Progenitor cell of endocrine pancreas (in vitro differentiated cells): Measurements from ENCODE around the gene TSSK2. TPM values are rescaled to one million over a fixed set of nuclear protein-coding genes. Genes with fewer than 3 reads are reported as not detected.
"Not testable (repeated sequence)": the region's sequence is repeated elsewhere in the genome, so short reads cannot be mapped to it uniquely, and the experiment has no call there.

Experiments
- DNase-seq: peaks from one replicate; pipeline ENCODE4 v3.0.0; 2021; ENCODE audit warnings: low spot score; ENCODE audit not compliant: unreplicated experiment
- H3K27ac Mint-ChIP-seq: 2 replicates; pipeline ENCODE4 v1.8.0; 2021; ENCODE audit warnings: mild to moderate bottlenecking, moderate library complexity, mixed read lengths
- H3K27me3 Mint-ChIP-seq: 2 replicates; pipeline ENCODE4 v1.8.0; 2021; ENCODE audit warnings: mixed read lengths
- H3K36me3 Mint-ChIP-seq: 2 replicates; pipeline ENCODE4 v1.8.0; 2022; ENCODE audit warnings: mixed read lengths; ENCODE audit not compliant: insufficient read depth
- H3K4me1 Mint-ChIP-seq: 2 replicates; pipeline ENCODE4 v1.8.0; 2021; ENCODE audit warnings: low read depth, mixed read lengths
- H3K4me3 Mint-ChIP-seq: 2 replicates; pipeline ENCODE4 v1.8.0; 2021; ENCODE audit warnings: low read depth, mild to moderate bottlenecking, moderate library complexity, mixed read lengths
- H3K9me3 Mint-ChIP-seq: 2 replicates; pipeline ENCODE4 v1.8.0; 2021; ENCODE audit warnings: low read depth, mixed read lengths
- total RNA-seq: library from RNA; stranded (reverse); gene quantifications from 2 replicates; pipeline ENCODE4 v1.2.1, GENCODE V29; 2021
- TF ChIP-seq, protein P1 (sequence below): fragments of 200-600 bp; sonication (generic); IDR thresholded peaks from one replicate; pipeline ENCODE4 v1.5.0; 2021; ENCODE audit warnings: antibody characterized with exemption, mild to moderate bottlenecking; ENCODE audit not compliant: unreplicated experiment

Gene TSSK2
- total RNA-seq, 1 donor from 2014 or later = not detected

- Mint-ChIP-seq H3K36me3 (no peaks in the 10 kb centered on the region), H3K4me1 (no peaks in the 10 kb centered on the region), H3K27me3 (peaks cover 50% of the 10 kb centered on the region), H3K27ac (no peak overlapping the region), H3K9me3 (no peaks in the 10 kb centered on the region), H3K4me3 (no peak overlapping the region)
- no peak for DNase-seq
- TF ChIP-seq, protein P1, sequence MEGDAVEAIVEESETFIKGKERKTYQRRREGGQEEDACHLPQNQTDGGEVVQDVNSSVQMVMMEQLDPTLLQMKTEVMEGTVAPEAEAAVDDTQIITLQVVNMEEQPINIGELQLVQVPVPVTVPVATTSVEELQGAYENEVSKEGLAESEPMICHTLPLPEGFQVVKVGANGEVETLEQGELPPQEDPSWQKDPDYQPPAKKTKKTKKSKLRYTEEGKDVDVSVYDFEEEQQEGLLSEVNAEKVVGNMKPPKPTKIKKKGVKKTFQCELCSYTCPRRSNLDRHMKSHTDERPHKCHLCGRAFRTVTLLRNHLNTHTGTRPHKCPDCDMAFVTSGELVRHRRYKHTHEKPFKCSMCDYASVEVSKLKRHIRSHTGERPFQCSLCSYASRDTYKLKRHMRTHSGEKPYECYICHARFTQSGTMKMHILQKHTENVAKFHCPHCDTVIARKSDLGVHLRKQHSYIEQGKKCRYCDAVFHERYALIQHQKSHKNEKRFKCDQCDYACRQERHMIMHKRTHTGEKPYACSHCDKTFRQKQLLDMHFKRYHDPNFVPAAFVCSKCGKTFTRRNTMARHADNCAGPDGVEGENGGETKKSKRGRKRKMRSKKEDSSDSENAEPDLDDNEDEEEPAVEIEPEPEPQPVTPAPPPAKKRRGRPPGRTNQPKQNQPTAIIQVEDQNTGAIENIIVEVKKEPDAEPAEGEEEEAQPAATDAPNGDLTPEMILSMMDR = no peak
Measured at GRCh38 chr22:19152942-19153883, 22.1 kb downstream of the TSSK2 start.

- H3K27ac Mint-ChIP-seq, H3K9me3 Mint-ChIP-seq, DNase-seq, H3K4me3 Mint-ChIP-seq, H3K4me1 Mint-ChIP-seq, H3K36me3 Mint-ChIP-seq: not testable (repeated sequence)
- H3K27me3 Mint-ChIP-seq = peaks cover 61% of the 10 kb centered on the region
Measured at GRCh38 chr22:19156109-19156508, 25.0 kb downstream of the TSSK2 start.

- not testable (repeated sequence) for H3K4me3 Mint-ChIP-seq, H3K36me3 Mint-ChIP-seq, H3K4me1 Mint-ChIP-seq, H3K27ac Mint-ChIP-seq, DNase-seq, H3K9me3 Mint-ChIP-seq
- peaks cover 50% of the 10 kb centered on the region for H3K27me3 Mint-ChIP-seq
Measured at GRCh38 chr22:19158649-19159048, 27.5 kb downstream of the TSSK2 start.

GRCh38 chr22:19164425-19164824 lies 33.3 kb downstream of the TSSK2 start:
- H3K4me3 Mint-ChIP-seq = no peak overlapping the region
- no peaks in the 10 kb centered on the region for H3K36me3 Mint-ChIP-seq
- DNase-seq = no peak
- peaks cover 11% of the 10 kb centered on the region for H3K4me1 Mint-ChIP-seq
- H3K27ac Mint-ChIP-seq = no peak overlapping the region
- no peaks in the 10 kb centered on the region for H3K9me3 Mint-ChIP-seq
- H3K27me3 Mint-ChIP-seq = peaks cover 57% of the 10 kb centered on the region
- TF ChIP-seq, protein P1 = no peak

- Mint-ChIP-seq H3K27ac (no peak overlapping the region), H3K9me3 (no peaks in the 10 kb centered on the region), H3K27me3 (peaks cover 57% of the 10 kb centered on the region), H3K4me1 (peaks cover 16% of the 10 kb centered on the region), H3K4me3 (no peak overlapping the region), H3K36me3 (no peaks in the 10 kb centered on the region)
- no peak for DNase-seq
- TF ChIP-seq, protein P1 = no peak
Measured at GRCh38 chr22:19166421-19166820, 35.3 kb downstream of the TSSK2 start.

DNA sequence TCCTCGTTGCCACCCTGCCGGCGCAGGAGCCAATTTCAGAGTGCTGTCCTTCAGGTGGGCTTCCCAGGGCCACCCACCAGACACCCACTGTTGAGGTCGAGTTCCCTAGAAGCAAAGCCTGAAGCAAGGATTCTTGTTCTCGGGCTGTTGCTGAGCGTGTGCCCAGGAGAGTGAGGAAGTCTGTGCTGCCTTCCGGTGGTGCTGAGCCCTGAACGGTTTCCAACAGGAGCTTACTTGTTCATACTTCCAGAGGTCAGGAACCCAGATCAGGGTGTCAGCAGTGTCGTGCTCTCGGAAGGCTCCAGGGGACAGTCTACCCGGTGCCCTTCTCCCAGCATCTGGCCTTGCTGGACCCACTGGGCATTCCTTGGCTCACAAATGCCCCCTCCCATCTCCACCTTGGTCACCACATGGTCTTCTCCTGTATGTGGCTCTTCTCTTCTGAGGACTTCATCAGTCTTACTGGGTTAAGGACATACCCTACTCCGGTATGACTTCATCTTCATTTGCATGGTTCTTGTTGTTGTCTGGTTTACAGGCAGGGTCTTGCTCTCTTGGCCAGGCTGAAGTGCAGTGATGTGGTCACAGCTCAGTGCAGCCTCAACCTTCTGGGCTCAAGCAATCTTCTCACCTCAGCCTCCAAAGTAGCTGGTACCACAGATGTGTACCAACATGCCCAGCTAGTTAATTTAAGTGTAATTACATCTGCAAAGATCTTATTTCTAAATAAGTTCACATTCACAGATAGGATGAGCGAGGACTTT lies 36.2 kb downstream of the TSSK2 start:
- H3K9me3 Mint-ChIP-seq = no peaks in the 10 kb centered on the region
- peaks cover 20% of the 10 kb centered on the region for H3K4me1 Mint-ChIP-seq
- TF ChIP-seq, protein P1 = no peak
- DNase-seq = no peak
- no peaks in the 10 kb centered on the region for H3K36me3 Mint-ChIP-seq
- peaks cover 52% of the 10 kb centered on the region for H3K27me3 Mint-ChIP-seq
- no peak overlapping the region for H3K27ac Mint-ChIP-seq
- no peak overlapping the region for H3K4me3 Mint-ChIP-seq
